NCI-H1092 (cell line): Measurements from ENCODE around the gene PHLDA2.
A peak's percentile ranks its signal among the peaks of the same experiment; 100 is the strongest.

Experiments
- DNase-seq: peaks from one replicate; lab custom pipeline; 2025; lab: John Stamatoyannopoulos, UW

PHLDA2 gene

GRCh38 chr11:2929950-2930703 is 907 bp upstream of the PHLDA2 start:
- DNase-seq = peak; percentile 23

GRCh38 chr11:2929531-2929949 is 320 bp upstream of the PHLDA2 start:
- DNase-seq = no peak

- DNase-seq = no peak
These were observed 1.2 kb downstream of the PHLDA2 start for GRCh38 chr11:2927851-2928604.

GRCh38 chr11:2927121-2927800 is 2.0 kb downstream of the PHLDA2 start:
- DNase-seq = no peak

GRCh38 chr11:2926611-2927051 is 2.6 kb downstream of the PHLDA2 start:
- no peak for DNase-seq

GRCh38 chr11:2924821-2925675 is 4.2 kb downstream of the PHLDA2 start:
- DNase-seq = no peak

GRCh38 chr11:2924381-2924780 is 4.8 kb downstream of the PHLDA2 start:
- DNase-seq = no peak

GRCh38 chr11:2923446-2924375 is 5.5 kb downstream of the PHLDA2 start:
- DNase-seq = no peak

- no peak for DNase-seq
These were observed 6.6 kb downstream of the PHLDA2 start for GRCh38 chr11:2922655-2923054.

- DNase-seq = no peak
These were observed 7.3 kb downstream of the PHLDA2 start for GRCh38 chr11:2921742-2922493.

GRCh38 chr11:2921261-2921660 is 8.0 kb downstream of the PHLDA2 start:
- no peak for DNase-seq

- DNase-seq = no peak
These were observed 8.9 kb downstream of the PHLDA2 start for GRCh38 chr11:2920343-2920742.

GRCh38 chr11:2919837-2920236 is 9.4 kb downstream of the PHLDA2 start:
- DNase-seq = no peak

GRCh38 chr11:2919188-2919587 is 10.0 kb downstream of the PHLDA2 start:
- DNase-seq = no peak

GRCh38 chr11:2917842-2918490 is 11.3 kb downstream of the PHLDA2 start:
- no peak for DNase-seq

GRCh38 chr11:2916892-2917645 is 12.2 kb downstream of the PHLDA2 start:
- DNase-seq = no peak

GRCh38 chr11:2916114-2916891 is 12.9 kb downstream of the PHLDA2 start:
- no peak for DNase-seq

- DNase-seq = no peak
These were observed 13.7 kb downstream of the PHLDA2 start for GRCh38 chr11:2915473-2915872.
